ENCODE measurements around the gene ZXDA. TPM values are rescaled to one million over a fixed set of nuclear protein-coding genes. Genes with fewer than 3 reads are reported as not detected.

Gene ZXDA, protein sequence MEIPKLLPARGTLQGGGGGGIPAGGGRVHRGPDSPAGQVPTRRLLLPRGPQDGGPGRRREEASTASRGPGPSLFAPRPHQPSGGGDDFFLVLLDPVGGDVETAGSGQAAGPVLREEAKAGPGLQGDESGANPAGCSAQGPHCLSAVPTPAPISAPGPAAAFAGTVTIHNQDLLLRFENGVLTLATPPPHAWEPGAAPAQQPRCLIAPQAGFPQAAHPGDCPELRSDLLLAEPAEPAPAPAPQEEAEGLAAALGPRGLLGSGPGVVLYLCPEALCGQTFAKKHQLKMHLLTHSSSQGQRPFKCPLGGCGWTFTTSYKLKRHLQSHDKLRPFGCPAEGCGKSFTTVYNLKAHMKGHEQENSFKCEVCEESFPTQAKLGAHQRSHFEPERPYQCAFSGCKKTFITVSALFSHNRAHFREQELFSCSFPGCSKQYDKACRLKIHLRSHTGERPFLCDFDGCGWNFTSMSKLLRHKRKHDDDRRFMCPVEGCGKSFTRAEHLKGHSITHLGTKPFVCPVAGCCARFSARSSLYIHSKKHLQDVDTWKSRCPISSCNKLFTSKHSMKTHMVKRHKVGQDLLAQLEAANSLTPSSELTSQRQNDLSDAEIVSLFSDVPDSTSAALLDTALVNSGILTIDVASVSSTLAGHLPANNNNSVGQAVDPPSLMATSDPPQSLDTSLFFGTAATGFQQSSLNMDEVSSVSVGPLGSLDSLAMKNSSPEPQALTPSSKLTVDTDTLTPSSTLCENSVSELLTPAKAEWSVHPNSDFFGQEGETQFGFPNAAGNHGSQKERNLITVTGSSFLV
- total RNA-seq: 11.3 and 18.3 TPM in 2 replicates

DNA sequence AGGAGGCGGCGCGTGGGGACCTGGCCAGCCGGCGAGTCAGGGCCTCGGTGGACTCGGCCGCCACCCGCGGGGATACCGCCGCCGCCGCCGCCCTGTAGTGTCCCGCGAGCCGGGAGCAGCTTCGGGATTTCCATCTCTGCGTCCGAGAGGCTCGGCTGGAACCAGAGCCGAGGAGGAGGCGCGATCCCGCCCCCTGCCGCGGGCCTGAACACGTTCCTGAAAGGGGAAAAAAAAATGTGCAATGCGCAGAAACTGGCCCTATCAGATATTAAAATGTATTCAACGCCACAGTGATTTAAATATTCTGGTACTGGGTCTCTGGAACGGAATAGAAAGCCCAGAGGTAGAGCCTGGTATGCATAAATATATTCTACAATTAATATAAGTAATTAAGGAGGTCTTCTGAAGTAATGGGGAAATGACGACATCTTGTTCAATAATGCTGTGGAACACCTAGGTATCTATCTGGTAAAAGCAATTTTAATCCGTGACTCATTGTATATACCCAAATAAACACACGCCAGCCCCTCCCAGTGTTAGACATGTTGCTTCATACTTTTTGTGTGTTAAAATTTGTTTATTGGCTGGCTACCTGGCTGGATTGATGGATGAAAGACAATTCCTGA, at the start of gene ZXDA:
TSS of gene ZXDA (minus strand) at position 172 of the 626 bp plus-strand sequence. CDS start at position 134, 38 bp downstream.

Other genes starting within 250 kb of the ZXDA start
- under 0.01 and 0.06 TPM in 2 replicates for gene NLRP2B, start 230.2 kb downstream of the ZXDA start, total RNA-seq